ENCODE measurements around the gene NLGN1.

- TF ChIP-seq POLR2AphosphoS5 (IDR thresholded peaks at IDR 0.05; ENCODE audit: control insufficient read depth, insufficient read depth, low read depth, low read length): no peak
- no peak for TF ChIP-seq USF1 (CRISPR knock-in tag; IDR thresholded peaks at IDR 0.05)
- no peak for TF ChIP-seq YY1 (IDR thresholded peaks at IDR 0.05; ENCODE audit: borderline replicate concordance in 1 of 3, control insufficient read depth in 1 of 3, extremely low read depth in 1 of 3, insufficient read depth in 3 of 3, insufficient read length in 1 of 3, insufficient replicate concordance in 2 of 3, low read depth in 1 of 3, low read length in 2 of 3)
- no peak for TF ChIP-seq ZNF274 (IDR thresholded peaks at IDR 0.05; ENCODE audit: borderline replicate concordance, low read depth, low read length)
- no peak for TF ChIP-seq POLR2A (conservative IDR thresholded peaks at IDR 0.05)
- TF ChIP-seq GTF2F1 (IDR thresholded peaks at IDR 0.05; ENCODE audit: low read depth, low read length): no peak
- TF ChIP-seq MBD1 (CRISPR knock-in tag; IDR thresholded peaks at IDR 0.05): no peak
- TF ChIP-seq TAF1 (IDR thresholded peaks at IDR 0.05; ENCODE audit: control insufficient read depth, extremely low read depth, insufficient read depth, low read length, severe bottlenecking): no peak
- TF ChIP-seq ELK1 (CRISPR knock-in tag; IDR thresholded peaks at IDR 0.05): no peak
- no peak for TF ChIP-seq SMAD3 (CRISPR knock-in tag; conservative IDR thresholded peaks at IDR 0.05)
- TF ChIP-seq NR0B1 (IDR thresholded peaks at IDR 0.05; ENCODE audit: partially characterized antibody): no peak
Observed at GRCh38 chr3:174331095-174331800, 933.7 kb downstream of the NLGN1 start.
